Measurements from ENCODE around the gene TMIGD3. TPM values are rescaled to one million over a fixed set of nuclear protein-coding genes. Genes with fewer than 3 reads are reported as not detected.

Gene TMIGD3
- total and polyA plus RNA-seq, 2 of the 4 experiments (the other 2 are of a cell fraction) = under 0.01 to 0.12 TPM

DNA sequence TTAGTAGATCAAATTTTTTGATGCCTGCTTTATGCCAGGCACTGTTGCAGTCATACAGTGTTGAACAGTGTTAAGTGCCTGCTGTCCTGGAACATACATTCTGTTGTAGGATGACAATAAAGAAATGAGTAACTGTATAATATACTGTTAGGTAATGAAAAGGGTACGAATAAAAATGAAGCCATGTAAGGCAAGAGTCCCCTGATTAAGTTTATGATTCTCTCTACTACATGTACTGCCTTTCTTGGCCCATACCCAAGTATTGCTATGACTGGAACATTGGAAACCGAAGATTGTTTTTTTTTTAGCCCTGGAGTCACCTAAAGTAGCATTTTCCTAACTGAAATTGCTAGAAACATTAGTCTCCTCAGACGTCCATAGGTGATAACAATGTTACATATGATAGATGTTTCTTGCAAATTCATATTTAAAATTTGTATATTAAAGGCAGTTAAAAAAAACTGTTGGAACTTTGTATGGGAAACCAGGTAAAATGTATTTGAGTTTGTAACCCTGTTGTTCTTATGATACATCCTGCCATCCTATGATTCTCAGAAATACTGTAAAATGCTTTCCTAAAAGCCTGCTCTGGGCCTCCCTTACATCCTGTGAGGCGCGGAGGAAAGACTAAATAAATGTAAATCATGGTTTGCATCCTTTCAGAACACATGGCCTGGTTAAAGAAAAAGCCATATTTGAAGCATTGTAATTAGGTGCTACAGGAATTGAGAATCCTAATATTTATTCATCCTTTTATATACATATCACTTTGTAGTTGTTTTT is 48.4 kb downstream of the TMIGD3 start:
- TF ChIP-seq CEBPB (IDR thresholded peaks at IDR 0.05; ENCODE audit: low read depth, low read length) = no peak
- TF ChIP-seq MAZ (IDR thresholded peaks at IDR 0.05; ENCODE audit: borderline replicate concordance, low read depth, low read length) = no peak
- no peak for TF ChIP-seq RCOR1 (IDR thresholded peaks at IDR 0.05; ENCODE audit: insufficient replicate concordance, low read length)
- no peak for TF ChIP-seq NFE2L2 (IDR thresholded peaks at IDR 0.05; ENCODE audit: low read depth, low read length)
- TF ChIP-seq, protein P1, sequence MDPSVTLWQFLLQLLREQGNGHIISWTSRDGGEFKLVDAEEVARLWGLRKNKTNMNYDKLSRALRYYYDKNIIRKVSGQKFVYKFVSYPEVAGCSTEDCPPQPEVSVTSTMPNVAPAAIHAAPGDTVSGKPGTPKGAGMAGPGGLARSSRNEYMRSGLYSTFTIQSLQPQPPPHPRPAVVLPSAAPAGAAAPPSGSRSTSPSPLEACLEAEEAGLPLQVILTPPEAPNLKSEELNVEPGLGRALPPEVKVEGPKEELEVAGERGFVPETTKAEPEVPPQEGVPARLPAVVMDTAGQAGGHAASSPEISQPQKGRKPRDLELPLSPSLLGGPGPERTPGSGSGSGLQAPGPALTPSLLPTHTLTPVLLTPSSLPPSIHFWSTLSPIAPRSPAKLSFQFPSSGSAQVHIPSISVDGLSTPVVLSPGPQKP (IDR thresholded peaks at IDR 0.05; ENCODE audit: borderline replicate concordance, low read depth, low read length) = no peak
- TF ChIP-seq USF2 (IDR thresholded peaks at IDR 0.05; ENCODE audit: low read depth, low read length) = no peak
- TF ChIP-seq CTCF (conservative IDR thresholded peaks at IDR 0.05; ENCODE audit: low read depth, low read length) = no peak
- no peak for TF ChIP-seq SMC3 (IDR thresholded peaks at IDR 0.05; ENCODE audit: low read depth, low read length)
- no peak for TF ChIP-seq MAFK (IDR thresholded peaks at IDR 0.05; ENCODE audit: low read depth, low read length)
- TF ChIP-seq RFX5 (IDR thresholded peaks at IDR 0.05; ENCODE audit: low read depth, low read length) = no peak
- no peak for TF ChIP-seq BHLHE40 (IDR thresholded peaks at IDR 0.05; ENCODE audit: low read depth, low read length)
- TF ChIP-seq RAD21 (IDR thresholded peaks at IDR 0.05; ENCODE audit: low read length) = no peak
- TF ChIP-seq CHD1 (IDR thresholded peaks at IDR 0.05; ENCODE audit: low read depth, low read length) = no peak
- in situ Hi-C loops (cut with MboI; ENCODE audit: low sequenced_read_pairs) (no loop called here), dilution Hi-C loops (cut with HindIII; ENCODE audit: low sequenced_read_pairs, unreplicated experiment) (loop anchor here (25.0 kb wide), 1 partner anchor 307 kb away; the partner anchor contains the start of gene DDX20), intact Hi-C loops (cut with micrococcal nuclease) (no loop called here)
- ChIA-PET CTCF (no interaction called here), POLR2A (ENCODE audit: unreplicated experiment) (no interaction called here)
- H2AK5ac ChIP-seq (ENCODE audit: low read depth, low read length) = no peak overlapping the region
- H3K9me3 ChIP-seq (ENCODE audit: control insufficient read depth, insufficient read depth, low read length) = no peaks in the 10 kb centered on the region
- H2BK120ac ChIP-seq (ENCODE audit: low read depth, low read length) = no peak overlapping the region
- H4K5ac ChIP-seq (ENCODE audit: low read depth, low read length) = no peak overlapping the region
- ATAC-seq (ENCODE audit: low read depth) (no peak), DNase-seq (peak; percentile 21)
- no peak overlapping the region for H2AFZ ChIP-seq (replicated peaks; ENCODE audit: low read length, poor library complexity)
- no peak overlapping the region for H3K23ac ChIP-seq (ENCODE audit: low read depth, low read length)
- H3K79me1 ChIP-seq (ENCODE audit: low read depth in 1 of 2, low read length in 2 of 2) = peaks cover 32 to 48% of the 10 kb centered on the region in 2 experiments
- H2AK9ac ChIP-seq (replicated peaks; ENCODE audit: low read depth, low read length, poor library complexity) = no peak overlapping the region
- no peaks in the 10 kb centered on the region for H3K27me3 ChIP-seq (ENCODE audit: control insufficient read depth, insufficient read depth, low read length)
- no peak overlapping the region for H3K4me2 ChIP-seq (ENCODE audit: low read depth, low read length)
- H2BK5ac ChIP-seq (ENCODE audit: low read depth, low read length, poor library complexity, severe bottlenecking) = no peak overlapping the region
- no peak overlapping the region for H3K56ac ChIP-seq (ENCODE audit: extremely low read depth, insufficient read depth, low read length)
- no peak overlapping the region for H4K91ac ChIP-seq (ENCODE audit: insufficient read depth, low read depth, low read length)
- no CpG with 5 or more reads among the region's 5 CpGs for WGBS, 2 experiments (ENCODE audit: extremely low coverage in 2 of 2, insufficient read length in 1 of 2)
- H2BK20ac ChIP-seq (ENCODE audit: low read depth, low read length) = no peak overlapping the region
- H4K20me1 ChIP-seq (ENCODE audit: insufficient read depth, low read length) = 0 out of 2 replicates have a peak, but pooled peaks cover 6% of the 10 kb centered on the region
- H3K18ac ChIP-seq (ENCODE audit: low read depth, low read length) = no peak overlapping the region
- no peaks in the 10 kb centered on the region for H3K9me1 ChIP-seq (ENCODE audit: insufficient read depth, low read length)
- H3K36me3 ChIP-seq (ENCODE audit: control insufficient read depth, insufficient read depth, low read length) = peaks cover 25% of the 10 kb centered on the region
- peaks cover 5% of the 10 kb centered on the region for H3K4me1 ChIP-seq (ENCODE audit: control insufficient read depth, insufficient read depth, low read length)
- H4K8ac ChIP-seq (ENCODE audit: low read depth in 2 of 2, low read length in 2 of 2) = no peak overlapping the region
- no peak overlapping the region for H3K9ac ChIP-seq (ENCODE audit: low read depth, low read length)
- no peak overlapping the region for H2BK15ac ChIP-seq (ENCODE audit: low read depth, low read length)
- H3K27ac ChIP-seq (ENCODE audit: insufficient read depth, low read length) = no peak overlapping the region
- no peak overlapping the region for H3K4ac ChIP-seq (ENCODE audit: low read depth, low read length)
- H3K14ac ChIP-seq (replicated peaks; ENCODE audit: low read depth, low read length) = no peak overlapping the region
- BruUV-seq (replicated peaks) = no TSS peak
- no peak overlapping the region for H3K4me3 ChIP-seq (ENCODE audit: insufficient read depth, low read depth, low read length)
